EL (cell line): ENCODE data around the gene CFAP77.

ENCODE experiments used
- DNase-seq: peaks from one replicate; pipeline ENCODE4 v3.0.0-alpha.2; 2016

CFAP77 gene

GRCh38 chr9:132497731-132498130 is 87.7 kb downstream of the CFAP77 start:
- DNase-seq, result no peak

- DNase-seq, result peak; percentile 53
Observed at GRCh38 chr9:132498531-132499210, 88.7 kb downstream of the CFAP77 start.

- no peak for DNase-seq
Observed at GRCh38 chr9:132499251-132499650, 89.2 kb downstream of the CFAP77 start.

- no peak for DNase-seq
Observed at GRCh38 chr9:132500193-132500592, 90.2 kb downstream of the CFAP77 start.

- DNase-seq, result no peak
Observed at GRCh38 chr9:132502480-132502879, 92.5 kb downstream of the CFAP77 start.

GRCh38 chr9:132503116-132503515 is 93.1 kb downstream of the CFAP77 start:
- DNase-seq, result no peak

- DNase-seq, result no peak
Observed at GRCh38 chr9:132504488-132504887, 94.5 kb downstream of the CFAP77 start.

- no peak for DNase-seq
Observed at GRCh38 chr9:132505991-132506655, 96.1 kb downstream of the CFAP77 start.

GRCh38 chr9:132506977-132507669 is 97.1 kb downstream of the CFAP77 start:
- DNase-seq, result no peak

GRCh38 chr9:132507670-132508469 is 97.9 kb downstream of the CFAP77 start:
- DNase-seq, result peak; percentile 65

GRCh38 chr9:132509928-132510874 is 100.2 kb downstream of the CFAP77 start:
- no peak for DNase-seq

GRCh38 chr9:132511191-132511999 is 101.4 kb downstream of the CFAP77 start:
- no peak for DNase-seq

GRCh38 chr9:132513416-132513815 is 103.4 kb downstream of the CFAP77 start:
- DNase-seq, result no peak

GRCh38 chr9:132514011-132514744 is 104.2 kb downstream of the CFAP77 start:
- DNase-seq, result no peak

- DNase-seq, result no peak
Observed at GRCh38 chr9:132514821-132515220, 104.8 kb downstream of the CFAP77 start.

- no peak for DNase-seq
Observed at GRCh38 chr9:132516301-132516700, 106.3 kb downstream of the CFAP77 start.

- no peak for DNase-seq
Observed at GRCh38 chr9:132516911-132517310, 106.9 kb downstream of the CFAP77 start.

- DNase-seq, result no peak
Observed at GRCh38 chr9:132517815-132518550, 108.0 kb downstream of the CFAP77 start.

- DNase-seq, result no peak
Observed at GRCh38 chr9:132518626-132519025, 108.6 kb downstream of the CFAP77 start.

- DNase-seq, result no peak
Observed at GRCh38 chr9:132519033-132519432, 109.0 kb downstream of the CFAP77 start.
